GM23338 (cell line): Measurements from ENCODE around the gene TRIM37. TPM values are rescaled to one million over a fixed set of nuclear protein-coding genes. Genes with fewer than 3 reads are reported as not detected.
"Not testable (repeated sequence)": the region's sequence is repeated elsewhere in the genome, so short reads cannot be mapped to it uniquely, and the experiment has no call there.

Experiments
- ATAC-seq: fragments of 200-7000 bp; cut with Tn5 transposase; 3 replicates; pipeline ENCODE4 v1.9.1; 2020
- DNase-seq: peaks from one replicate; pipeline ENCODE4 v3.0.0-alpha.2; 2015; ENCODE audit warnings: low spot score
- H2AFZ ChIP-seq: fragments of 200-600 bp; sonication (generic); 2 replicates; pipeline ENCODE4 v1.8.0; 2016; ENCODE audit warnings: antibody characterized with exemption, mild to moderate bottlenecking, moderate library complexity
- H3F3A ChIP-seq: fragments of 200-600 bp; sonication (generic); replicated peaks from 2 replicates; pipeline ENCODE4 v1.8.0; 2017; ENCODE audit warnings: antibody characterized with exemption, mixed run types, low read depth
- H3K27ac ChIP-seq: fragments of 200-600 bp; sonication (generic); 2 replicates; pipeline ENCODE4 v1.6.1; 2016; ENCODE audit warnings: low read depth
- H3K27me3 ChIP-seq: fragments of 200-600 bp; sonication (generic); 2 replicates; pipeline ENCODE4 v1.8.0; 2016; ENCODE audit warnings: mild to moderate bottlenecking, mixed run types, moderate library complexity; ENCODE audit not compliant: insufficient read depth
- H3K36me3 ChIP-seq: fragments of 200-600 bp; sonication (generic); 2 replicates; pipeline ENCODE4 v1.8.0; 2016; ENCODE audit warnings: mild to moderate bottlenecking; ENCODE audit not compliant: insufficient read depth
- H3K4me1 ChIP-seq: fragments of 200-600 bp; sonication (generic); 2 replicates; pipeline ENCODE4 v1.8.0; 2016; ENCODE audit warnings: mild to moderate bottlenecking, moderate library complexity; ENCODE audit not compliant: insufficient read depth
- H3K4me2 ChIP-seq: fragments of 200-600 bp; sonication (generic); 2 replicates; pipeline ENCODE4 v1.7.1; 2017; ENCODE audit warnings: mixed run types
- H3K4me3 ChIP-seq: fragments of 200-600 bp; sonication (generic); 2 replicates; pipeline ENCODE4 v1.6.1; 2016; ENCODE audit warnings: mixed run types
- H3K79me2 ChIP-seq: fragments of 200-600 bp; sonication (generic); replicated peaks from 2 replicates; pipeline ENCODE4 v1.8.0; 2017; ENCODE audit warnings: mild to moderate bottlenecking; ENCODE audit not compliant: insufficient read depth
- H3K9me2 ChIP-seq: fragments of 200-600 bp; sonication (generic); 2 replicates; pipeline ENCODE4 v1.8.0; 2017; ENCODE audit not compliant: insufficient read depth
- H4K20me1 ChIP-seq: fragments of 200-600 bp; sonication (generic); replicated peaks from 2 replicates; pipeline ENCODE4 v1.8.0; 2017; ENCODE audit warnings: mild to moderate bottlenecking; ENCODE audit not compliant: insufficient read depth
- H3K27ac Mint-ChIP-seq: 2 replicates; pipeline ENCODE4 v1.8.0; 2020; ENCODE audit warnings: inconsistent platforms, mild to moderate bottlenecking, moderate library complexity, mixed read lengths
- H3K27me3 Mint-ChIP-seq: 3 replicates; pipeline ENCODE4 v1.8.0; 2022; ENCODE audit warnings: low read depth, mild to moderate bottlenecking, moderate library complexity, mixed read lengths, inconsistent platforms; ENCODE audit not compliant: insufficient read depth, poor library complexity
- H3K36me3 Mint-ChIP-seq: 3 replicates; pipeline ENCODE4 v1.8.0; 2021; ENCODE audit warnings: low read depth, mild to moderate bottlenecking, inconsistent platforms, moderate library complexity, mixed read lengths
- H3K4me1 Mint-ChIP-seq: 3 replicates; pipeline ENCODE4 v1.8.0; 2020; ENCODE audit warnings: mild to moderate bottlenecking, inconsistent platforms, mixed read lengths
- H3K4me3 Mint-ChIP-seq: 3 replicates; pipeline ENCODE4 v1.8.0; 2021; ENCODE audit warnings: moderate library complexity, mild to moderate bottlenecking, inconsistent platforms, mixed read lengths
- H3K9me3 Mint-ChIP-seq: 3 replicates; pipeline ENCODE4 v1.8.0; 2020; ENCODE audit warnings: moderate library complexity, mild to moderate bottlenecking, inconsistent platforms, mixed read lengths
- CREB1 ChIP-seq: fragments of 250-450 bp; sonication (Bioruptor Pico); IDR thresholded peaks from 2 replicates; pipeline ENCODE4 v1.5.0; 2020; ENCODE audit warnings: low read depth, mild to moderate bottlenecking, moderate library complexity
- ZNF114 ChIP-seq: fragments of 250-450 bp; sonication (Bioruptor Pico); IDR thresholded peaks from 2 replicates; pipeline ENCODE4 v1.5.0; 2020; ENCODE audit warnings: mild to moderate bottlenecking, moderate library complexity
- polyA plus RNA-seq: library from polyadenylated mRNA; unstranded; fragments of >200 nt; fragmentation: Nextera tagmentation; extraction: Ambion mirVana; gene quantifications from 2 replicates; pipeline ENCODE4 v1.2.1, GENCODE V29; 2016
- total RNA-seq: library from RNA; depleted of rRNA; stranded (reverse); fragments of >200 nt; shearing (Covaris generic); gene quantifications from 2 replicates; pipeline ENCODE4 v1.2.3, GENCODE V29; 2014
- TF ChIP-seq, protein P1 (sequence below): fragments of 250-450 bp; sonication (Bioruptor Pico); IDR thresholded peaks from 2 replicates; pipeline ENCODE4 v1.5.0; 2020; ENCODE audit warnings: mild to moderate bottlenecking, moderate library complexity

TRIM37 gene
- total and polyA plus RNA-seq, 2 experiments from 2014 or later = 61.1 to 71.2 TPM

GRCh38 chr17:59093145-59093701 lies 13.5 kb downstream of the TRIM37 start:
- Histone ChIP-seq H3F3A (no peaks in the 10 kb centered on the region), H3K79me2 (peaks cover 76% of the 10 kb centered on the region), H3K27ac (no peak overlapping the region), H3K9me2 (no peaks in the 10 kb centered on the region), H3K27me3 (no peaks in the 10 kb centered on the region), H2AFZ (no peak overlapping the region), H3K4me1 (no peaks in the 10 kb centered on the region), H4K20me1 (peaks cover 31% of the 10 kb centered on the region), H3K4me3 (no peak overlapping the region), H3K4me2 (no peak overlapping the region), H3K36me3 (peaks cover 5% of the 10 kb centered on the region)
- no peak for DNase-seq
- Mint-ChIP-seq H3K4me1 (no peaks in the 10 kb centered on the region), H3K27me3 (no peaks in the 10 kb centered on the region), H3K9me3 (no peaks in the 10 kb centered on the region), H3K36me3 (peaks cover 11% of the 10 kb centered on the region; the same call in 2 of the 3 replicates), H3K4me3 (no peak overlapping the region), H3K27ac (peak overlapping the region; percentile 27; the same call in 1 of the 2 replicates)
- no peak for TF ChIP-seq CREB1 (CRISPR knock-in tag)
- no peak for TF ChIP-seq ZNF114 (CRISPR knock-in tag)
- TF ChIP-seq, protein P1, sequence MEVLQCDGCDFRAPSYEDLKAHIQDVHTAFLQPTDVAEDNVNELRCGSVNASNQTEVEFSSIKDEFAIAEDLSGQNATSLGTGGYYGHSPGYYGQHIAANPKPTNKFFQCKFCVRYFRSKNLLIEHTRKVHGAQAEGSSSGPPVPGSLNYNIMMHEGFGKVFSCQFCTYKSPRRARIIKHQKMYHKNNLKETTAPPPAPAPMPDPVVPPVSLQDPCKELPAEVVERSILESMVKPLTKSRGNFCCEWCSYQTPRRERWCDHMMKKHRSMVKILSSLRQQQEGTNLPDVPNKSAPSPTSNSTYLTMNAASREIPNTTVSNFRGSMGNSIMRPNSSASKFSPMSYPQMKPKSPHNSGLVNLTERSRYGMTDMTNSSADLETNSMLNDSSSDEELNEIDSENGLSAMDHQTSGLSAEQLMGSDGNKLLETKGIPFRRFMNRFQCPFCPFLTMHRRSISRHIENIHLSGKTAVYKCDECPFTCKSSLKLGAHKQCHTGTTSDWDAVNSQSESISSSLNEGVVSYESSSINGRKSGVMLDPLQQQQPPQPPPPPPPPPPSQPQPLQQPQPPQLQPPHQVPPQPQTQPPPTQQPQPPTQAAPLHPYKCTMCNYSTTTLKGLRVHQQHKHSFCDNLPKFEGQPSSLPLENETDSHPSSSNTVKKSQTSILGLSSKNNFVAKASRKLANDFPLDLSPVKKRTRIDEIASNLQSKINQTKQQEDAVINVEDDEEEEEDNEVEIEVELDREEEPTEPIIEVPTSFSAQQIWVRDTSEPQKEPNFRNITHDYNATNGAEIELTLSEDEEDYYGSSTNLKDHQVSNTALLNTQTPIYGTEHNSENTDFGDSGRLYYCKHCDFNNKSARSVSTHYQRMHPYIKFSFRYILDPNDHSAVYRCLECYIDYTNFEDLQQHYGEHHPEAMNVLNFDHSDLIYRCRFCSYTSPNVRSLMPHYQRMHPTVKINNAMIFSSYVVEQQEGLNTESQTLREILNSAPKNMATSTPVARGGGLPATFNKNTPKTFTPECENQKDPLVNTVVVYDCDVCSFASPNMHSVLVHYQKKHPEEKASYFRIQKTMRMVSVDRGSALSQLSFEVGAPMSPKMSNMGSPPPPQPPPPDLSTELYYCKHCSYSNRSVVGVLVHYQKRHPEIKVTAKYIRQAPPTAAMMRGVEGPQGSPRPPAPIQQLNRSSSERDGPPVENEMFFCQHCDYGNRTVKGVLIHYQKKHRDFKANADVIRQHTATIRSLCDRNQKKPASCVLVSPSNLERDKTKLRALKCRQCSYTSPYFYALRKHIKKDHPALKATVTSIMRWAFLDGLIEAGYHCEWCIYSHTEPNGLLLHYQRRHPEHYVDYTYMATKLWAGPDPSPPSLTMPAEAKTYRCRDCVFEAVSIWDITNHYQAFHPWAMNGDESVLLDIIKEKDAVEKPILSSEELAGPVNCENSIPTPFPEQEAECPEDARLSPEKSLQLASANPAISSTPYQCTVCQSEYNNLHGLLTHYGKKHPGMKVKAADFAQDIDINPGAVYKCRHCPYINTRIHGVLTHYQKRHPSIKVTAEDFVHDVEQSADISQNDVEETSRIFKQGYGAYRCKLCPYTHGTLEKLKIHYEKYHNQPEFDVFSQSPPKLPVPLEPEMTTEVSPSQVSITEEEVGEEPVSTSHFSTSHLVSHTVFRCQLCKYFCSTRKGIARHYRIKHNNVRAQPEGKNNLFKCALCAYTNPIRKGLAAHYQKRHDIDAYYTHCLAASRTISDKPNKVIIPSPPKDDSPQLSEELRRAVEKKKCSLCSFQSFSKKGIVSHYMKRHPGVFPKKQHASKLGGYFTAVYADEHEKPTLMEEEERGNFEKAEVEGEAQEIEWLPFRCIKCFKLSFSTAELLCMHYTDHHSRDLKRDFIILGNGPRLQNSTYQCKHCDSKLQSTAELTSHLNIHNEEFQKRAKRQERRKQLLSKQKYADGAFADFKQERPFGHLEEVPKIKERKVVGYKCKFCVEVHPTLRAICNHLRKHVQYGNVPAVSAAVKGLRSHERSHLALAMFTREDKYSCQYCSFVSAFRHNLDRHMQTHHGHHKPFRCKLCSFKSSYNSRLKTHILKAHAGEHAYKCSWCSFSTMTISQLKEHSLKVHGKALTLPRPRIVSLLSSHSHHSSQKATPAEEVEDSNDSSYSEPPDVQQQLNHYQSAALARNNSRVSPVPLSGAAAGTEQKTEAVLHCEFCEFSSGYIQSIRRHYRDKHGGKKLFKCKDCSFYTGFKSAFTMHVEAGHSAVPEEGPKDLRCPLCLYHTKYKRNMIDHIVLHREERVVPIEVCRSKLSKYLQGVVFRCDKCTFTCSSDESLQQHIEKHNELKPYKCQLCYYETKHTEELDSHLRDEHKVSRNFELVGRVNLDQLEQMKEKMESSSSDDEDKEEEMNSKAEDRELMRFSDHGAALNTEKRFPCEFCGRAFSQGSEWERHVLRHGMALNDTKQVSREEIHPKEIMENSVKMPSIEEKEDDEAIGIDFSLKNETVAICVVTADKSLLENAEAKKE (CRISPR knock-in tag) = no peak
- no peak for ATAC-seq

DNA sequence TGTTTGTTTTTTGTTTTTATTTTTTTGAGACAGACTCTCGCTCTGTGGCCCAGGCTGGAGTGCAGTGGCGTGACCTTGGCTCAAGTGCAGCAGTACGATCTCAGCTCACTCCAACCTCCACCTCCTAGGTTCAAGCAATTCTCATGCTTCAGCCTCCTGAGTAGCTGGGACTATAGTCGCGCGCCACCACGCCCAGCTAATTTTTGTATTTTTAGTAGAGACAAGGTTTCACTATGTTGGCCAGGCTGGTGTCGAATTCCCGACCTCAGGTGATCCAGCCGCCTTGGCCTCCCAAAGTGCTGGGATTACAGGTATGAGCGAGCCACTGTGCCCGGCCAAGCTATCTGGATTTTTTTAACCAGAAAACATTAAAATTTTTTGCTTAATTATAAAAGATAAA lies 16.1 kb downstream of the TRIM37 start:
- Histone ChIP-seq H4K20me1 (peaks cover 36% of the 10 kb centered on the region), H3K36me3 (peaks cover 11% of the 10 kb centered on the region), H3K79me2 (peaks cover 55% of the 10 kb centered on the region)
- not testable (repeated sequence) for H3K9me3 Mint-ChIP-seq, H3K27ac ChIP-seq, DNase-seq, H2AFZ ChIP-seq, H3K27me3 Mint-ChIP-seq, H3K4me1 Mint-ChIP-seq, H3K4me3 ChIP-seq, H3K27me3 ChIP-seq, ATAC-seq, H3K9me2 ChIP-seq, H3K27ac Mint-ChIP-seq, H3K4me2 ChIP-seq, H3K4me3 Mint-ChIP-seq, H3K4me1 ChIP-seq, H3F3A ChIP-seq
- peaks cover 18% of the 10 kb centered on the region for H3K36me3 Mint-ChIP-seq
